PFSK-1 (cell line): ENCODE data around the gene KLF16.

ENCODE experiments used
- POLR2AphosphoS5 ChIP-seq: IDR thresholded peaks from 2 replicates; pipeline ENCODE4 v1.6.1; 2012; ENCODE audit warnings: low read depth, mild to moderate bottlenecking, control low read depth, low read length, moderate library complexity
- SIN3A ChIP-seq: IDR thresholded peaks from 2 replicates; pipeline ENCODE4 v1.6.1; 2012; ENCODE audit warnings: mild to moderate bottlenecking, low read length, moderate library complexity, borderline replicate concordance; ENCODE audit not compliant: insufficient read depth
- TAF1 ChIP-seq: IDR thresholded peaks from 2 replicates; pipeline ENCODE4 v1.6.1; 2012; ENCODE audit warnings: low read length, control low read depth, borderline replicate concordance; ENCODE audit not compliant: insufficient read depth

GRCh38 chr19:1859331-1859781 is 4.0 kb downstream of the KLF16 start:
- TF ChIP-seq TAF1 (no peak), SIN3A (no peak), POLR2AphosphoS5 (no peak)
